ENCODE measurements around the gene RABGAP1.

Gene RABGAP1

DNA sequence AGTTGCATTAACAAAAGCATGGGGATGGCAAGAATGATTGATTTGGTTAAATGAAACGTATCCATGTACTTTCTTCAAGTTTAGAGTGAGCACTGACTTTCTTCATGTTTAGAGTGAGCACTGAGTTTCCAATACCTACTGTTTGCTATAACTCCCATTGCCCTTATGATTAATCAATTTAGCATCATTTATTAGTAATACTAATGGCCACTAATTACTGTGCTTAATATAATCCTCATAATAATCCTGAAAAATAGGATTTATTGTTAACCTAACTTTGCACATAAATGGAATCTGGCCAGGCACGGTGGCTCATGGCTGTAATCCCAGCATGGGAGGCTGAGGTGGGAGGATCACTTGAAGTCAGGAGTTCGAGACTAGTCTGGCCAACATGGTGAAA is 70.6 kb downstream of the RABGAP1 start:
- DNase-seq = no peak

DNA sequence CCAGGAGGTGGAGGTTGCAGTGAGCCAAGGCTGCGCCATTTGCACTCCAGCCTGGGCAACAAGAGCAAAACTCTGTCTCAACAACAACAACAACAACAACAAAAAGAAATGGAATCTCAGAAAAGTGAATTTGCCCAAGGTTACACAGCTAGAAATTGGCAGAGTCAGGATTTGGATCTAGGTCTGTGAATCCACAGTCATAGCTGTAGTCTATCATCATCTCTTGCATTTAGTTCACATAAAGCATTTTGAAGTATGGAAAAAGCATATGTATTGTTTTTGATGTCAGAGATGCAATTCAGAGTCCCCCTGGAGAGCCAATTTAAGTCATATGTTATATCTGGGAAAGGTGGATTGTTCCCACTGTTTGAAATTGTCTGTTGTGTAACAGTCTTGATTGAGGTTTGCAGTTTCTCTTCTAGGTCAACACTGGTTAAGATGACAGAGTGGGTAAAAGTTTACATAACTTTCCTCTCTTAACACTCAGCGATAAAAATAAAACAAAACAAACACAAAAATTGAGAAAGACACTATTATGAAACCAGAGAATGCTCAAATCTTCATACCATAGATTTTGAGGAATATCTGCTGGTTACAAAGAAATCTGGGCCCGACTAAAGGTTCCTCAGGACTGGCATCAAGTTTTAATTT is 71.2 kb downstream of the RABGAP1 start:
- DNase-seq = no peak

DNA sequence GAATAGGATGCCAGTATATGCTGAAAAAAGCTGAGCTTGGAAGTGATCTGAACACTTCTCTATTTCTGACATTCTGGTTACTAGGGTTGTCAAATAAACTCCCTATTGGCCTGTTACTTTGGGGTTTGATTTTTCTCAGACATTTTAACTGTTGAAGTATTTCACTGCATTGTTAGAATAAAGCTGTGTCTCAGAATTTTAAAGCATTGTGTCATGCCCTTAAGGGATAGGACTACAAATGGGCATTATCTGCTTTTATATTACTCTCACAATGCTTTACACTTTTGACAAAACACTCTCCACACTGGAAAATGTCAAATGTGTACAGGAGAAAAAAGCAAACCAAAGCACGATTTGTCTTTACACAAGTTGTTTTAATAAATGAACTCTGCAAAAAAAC is 75.8 kb downstream of the RABGAP1 start:
- no peak for DNase-seq

DNA sequence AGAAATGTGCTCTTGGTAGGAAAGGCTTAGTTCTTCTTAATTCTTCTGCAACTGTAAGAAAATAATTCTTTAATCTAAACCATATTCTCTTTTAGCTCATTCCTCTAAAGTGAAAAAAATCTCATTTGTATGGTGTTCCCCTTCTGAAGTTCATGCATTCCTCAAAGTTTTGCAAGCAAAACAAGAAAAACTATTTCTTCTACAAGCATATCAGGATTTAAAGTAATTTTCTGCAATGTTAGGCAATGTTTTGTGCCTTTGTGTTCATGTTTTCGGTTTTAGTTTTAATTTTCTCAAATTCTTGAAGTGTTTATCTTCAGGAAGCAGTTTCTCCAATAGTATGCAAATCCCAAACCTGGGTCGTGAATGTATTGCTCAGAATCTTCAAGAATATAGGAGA is 80.0 kb downstream of the RABGAP1 start:
- DNase-seq = no peak

DNA sequence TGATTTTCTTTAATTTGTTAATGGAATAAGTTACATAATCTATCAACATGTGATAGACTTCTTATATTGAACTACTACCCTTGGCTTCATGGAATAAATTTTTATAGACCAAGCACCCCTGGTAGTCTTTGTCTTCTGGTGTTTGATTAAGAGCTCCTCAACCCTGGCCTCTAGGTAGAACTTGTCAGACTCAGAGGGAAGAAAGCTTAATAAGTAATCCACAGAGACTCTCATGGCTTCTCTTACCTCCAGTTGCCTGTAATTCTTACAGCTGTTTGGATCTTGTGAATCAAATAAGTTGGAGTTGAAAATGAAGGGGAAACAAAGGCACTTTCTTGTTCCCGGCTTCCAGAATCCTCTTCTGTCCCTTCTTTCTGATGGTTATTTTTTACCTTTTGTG is 85.6 kb downstream of the RABGAP1 start:
- DNase-seq = no peak

DNA sequence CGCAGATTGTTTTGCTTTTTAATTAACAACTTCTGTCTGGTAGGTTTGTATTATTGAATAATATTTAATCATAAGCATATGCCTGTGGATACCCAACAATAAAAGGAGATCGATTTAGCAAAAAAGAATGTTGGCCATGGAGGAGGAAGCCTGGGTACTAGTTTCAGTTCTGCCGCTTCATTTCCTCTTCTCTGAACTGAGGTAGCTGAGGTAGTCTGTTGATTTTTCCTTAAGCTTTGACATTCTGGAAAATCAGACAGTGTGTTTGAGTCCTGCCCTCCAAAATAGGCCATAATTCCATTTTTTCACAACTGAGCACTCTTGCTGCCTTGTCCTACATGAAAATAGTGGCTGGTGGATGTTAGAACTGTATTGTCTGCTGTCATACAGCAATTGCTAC is 86.7 kb downstream of the RABGAP1 start:
- no peak for DNase-seq

DNA sequence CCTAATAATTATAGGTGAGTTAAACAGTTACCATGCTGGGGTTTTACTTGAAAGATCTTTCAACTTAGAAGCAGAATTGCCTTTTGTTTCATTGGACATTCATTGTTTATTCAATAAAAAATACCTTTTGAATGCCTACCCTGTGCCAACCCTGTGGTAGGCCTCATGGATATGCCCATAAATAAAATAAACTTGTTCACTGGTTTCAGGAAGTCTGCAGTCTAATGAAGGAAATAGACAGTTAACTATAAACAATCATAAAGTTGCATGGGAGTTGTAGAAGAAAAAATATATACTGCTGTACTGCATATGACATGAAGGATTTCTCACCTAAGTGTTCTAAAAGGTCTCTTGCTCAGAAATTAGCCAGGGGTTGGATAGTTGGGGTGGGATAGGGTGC is 87.3 kb downstream of the RABGAP1 start:
- no peak for DNase-seq

DNA sequence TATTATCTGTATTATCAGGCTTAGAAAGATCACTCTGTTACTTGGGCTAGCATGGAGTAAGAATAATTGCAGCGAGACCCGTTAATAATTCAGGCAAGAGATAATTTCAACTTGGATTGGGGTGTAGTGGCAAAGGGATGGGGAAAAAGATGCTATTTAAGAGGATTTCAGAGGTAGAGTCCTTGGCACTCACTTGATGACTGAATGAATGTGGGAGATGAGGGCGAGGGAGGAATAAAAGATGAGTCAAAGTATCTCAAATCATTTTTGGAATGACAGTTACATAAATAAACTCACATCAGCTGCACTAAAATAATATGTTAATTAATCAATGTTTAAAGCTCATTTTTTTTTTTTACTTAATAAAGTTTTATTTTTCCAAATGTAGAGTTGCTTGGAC is 88.2 kb downstream of the RABGAP1 start:
- no peak for DNase-seq

DNA sequence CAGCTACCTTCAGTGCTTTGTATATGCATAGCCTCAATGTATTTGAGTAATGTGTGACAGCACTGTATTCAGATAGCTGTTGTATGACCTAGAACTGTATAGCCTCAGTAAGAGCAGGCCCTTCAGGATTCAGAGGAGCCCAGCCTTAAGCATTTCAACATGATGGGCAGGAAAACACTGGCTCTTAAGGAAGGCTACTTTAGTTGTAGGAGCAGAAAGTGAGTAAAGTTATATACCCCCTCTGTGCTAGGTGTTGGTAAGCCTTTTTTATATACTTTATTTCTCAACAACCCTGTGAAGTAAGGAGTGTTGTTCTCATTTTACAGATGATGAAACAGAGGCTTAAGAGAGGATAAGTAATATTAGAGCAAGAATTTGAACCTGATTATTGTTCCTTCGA is 91.1 kb downstream of the RABGAP1 start:
- DNase-seq = no peak

DNA sequence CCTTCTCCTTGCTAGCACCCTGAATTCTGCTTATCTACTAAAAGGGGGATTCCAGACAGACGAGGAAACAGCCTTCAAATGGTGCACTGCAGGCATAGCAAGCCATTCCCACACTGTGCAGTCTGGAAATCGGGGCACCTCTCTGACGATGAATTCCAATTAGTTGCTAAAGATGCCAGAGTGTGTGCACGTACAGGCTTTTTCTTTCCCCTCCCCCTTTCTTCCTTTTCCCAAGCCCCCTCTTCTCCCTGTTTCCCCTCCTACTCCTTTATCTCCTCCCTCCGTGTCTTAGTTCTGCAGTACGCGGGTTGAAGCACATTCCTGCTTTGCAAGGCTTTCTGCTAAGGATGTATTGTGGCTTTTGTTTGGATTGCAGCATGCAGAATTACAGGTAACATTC is 92.5 kb downstream of the RABGAP1 start, which contains the start of gene GPR21:
TSS of gene GPR21 (plus strand) at position 316 of the 400 bp plus-strand sequence. CDS start 900 bp downstream, outside the sequence.
- no peak for DNase-seq

DNA sequence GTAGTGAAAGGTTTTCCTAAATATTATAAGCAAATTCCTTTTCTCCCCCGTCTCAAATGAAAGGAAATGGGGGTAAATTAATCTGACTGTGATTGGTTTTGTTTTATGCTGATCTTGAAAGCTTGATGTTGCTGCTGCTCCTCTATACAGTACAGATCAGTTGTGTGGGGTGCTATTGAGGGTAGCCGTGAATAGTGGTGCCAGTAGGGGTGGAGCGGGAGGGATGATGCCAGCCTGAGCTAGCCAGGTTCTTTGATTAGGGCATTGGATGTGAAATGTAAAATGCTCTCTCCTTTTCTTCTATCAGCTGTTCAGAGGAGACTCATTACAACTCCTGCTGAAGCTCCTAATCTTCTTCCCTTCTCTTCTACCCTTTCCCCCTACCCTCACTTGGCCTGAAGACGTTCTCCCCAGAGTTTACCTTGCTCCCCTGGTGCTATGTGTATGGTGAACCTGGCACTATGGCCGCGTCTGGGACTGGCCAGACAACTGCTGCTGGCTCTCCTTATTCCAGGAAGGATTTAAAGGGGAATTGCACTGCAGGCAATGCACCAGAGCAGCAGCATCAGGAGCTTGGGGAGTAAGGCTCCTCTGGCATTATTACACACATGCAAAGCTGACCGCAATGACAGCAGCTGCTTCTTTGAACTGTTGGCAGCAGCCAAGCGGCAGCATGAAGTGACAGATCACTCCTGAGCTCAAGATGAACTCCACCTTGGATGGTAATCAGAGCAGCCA is 93.2 kb downstream of the RABGAP1 start:
- DNase-seq = no peak

DNA sequence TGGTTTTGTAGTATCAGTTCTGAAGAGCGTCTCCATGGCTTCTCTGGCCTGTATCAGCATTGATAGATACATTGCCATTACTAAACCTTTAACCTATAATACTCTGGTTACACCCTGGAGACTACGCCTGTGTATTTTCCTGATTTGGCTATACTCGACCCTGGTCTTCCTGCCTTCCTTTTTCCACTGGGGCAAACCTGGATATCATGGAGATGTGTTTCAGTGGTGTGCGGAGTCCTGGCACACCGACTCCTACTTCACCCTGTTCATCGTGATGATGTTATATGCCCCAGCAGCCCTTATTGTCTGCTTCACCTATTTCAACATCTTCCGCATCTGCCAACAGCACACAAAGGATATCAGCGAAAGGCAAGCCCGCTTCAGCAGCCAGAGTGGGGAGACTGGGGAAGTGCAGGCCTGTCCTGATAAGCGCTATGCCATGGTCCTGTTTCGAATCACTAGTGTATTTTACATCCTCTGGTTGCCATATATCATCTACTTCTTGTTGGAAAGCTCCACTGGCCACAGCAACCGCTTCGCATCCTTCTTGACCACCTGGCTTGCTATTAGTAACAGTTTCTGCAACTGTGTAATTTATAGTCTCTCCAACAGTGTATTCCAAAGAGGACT is 94.2 kb downstream of the RABGAP1 start:
- no peak for DNase-seq

DNA sequence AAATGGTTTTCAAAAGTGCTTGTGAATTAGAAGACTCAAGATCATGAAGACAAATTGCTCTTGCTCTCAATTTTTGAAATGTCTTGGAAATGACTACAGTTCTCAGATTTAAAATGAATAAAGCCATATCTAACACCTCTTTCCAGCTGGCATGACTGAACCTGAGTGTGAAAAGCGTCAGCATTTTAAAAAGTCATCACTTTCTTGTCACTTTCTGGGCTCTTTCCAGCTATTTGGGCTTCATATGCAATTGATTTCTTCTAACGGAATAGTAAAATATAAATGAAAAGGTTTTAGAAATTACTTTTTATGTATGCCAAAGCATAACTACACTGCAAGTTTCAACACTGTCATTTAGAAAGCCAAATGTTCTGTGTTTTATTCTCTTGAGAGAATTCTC is 95.0 kb downstream of the RABGAP1 start:
- DNase-seq = no peak

DNA sequence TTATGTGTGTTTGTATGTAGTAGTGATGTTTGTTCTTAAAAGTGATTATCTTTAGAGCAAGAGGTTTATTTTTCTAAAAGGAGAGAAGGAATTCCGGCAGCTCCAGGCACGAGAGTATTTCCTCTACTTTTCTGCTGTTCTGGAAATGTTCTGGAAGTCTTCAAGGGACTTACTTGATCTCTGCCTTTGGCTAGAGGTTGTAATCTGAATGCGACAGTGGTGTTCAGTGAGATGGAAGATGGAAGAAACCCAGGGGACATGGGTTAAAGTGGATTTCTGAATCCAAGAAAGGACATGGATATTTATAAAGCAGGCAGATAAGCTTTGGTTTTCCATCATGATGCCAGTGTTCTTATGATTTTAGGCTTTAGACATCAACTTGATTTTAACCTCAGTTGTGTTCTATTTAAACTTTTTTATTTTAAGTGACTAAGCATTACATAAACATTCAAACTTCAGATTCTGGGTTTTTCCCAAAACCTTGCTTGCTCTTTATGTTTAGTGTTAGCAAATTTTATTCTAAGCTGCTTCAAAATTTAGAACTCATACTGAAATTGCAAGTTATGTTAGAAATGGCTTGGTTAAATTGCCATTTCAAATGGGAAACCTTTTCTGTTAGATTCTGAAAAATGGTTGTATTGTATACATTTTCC is 96.2 kb downstream of the RABGAP1 start:
- DNase-seq = no peak

DNA sequence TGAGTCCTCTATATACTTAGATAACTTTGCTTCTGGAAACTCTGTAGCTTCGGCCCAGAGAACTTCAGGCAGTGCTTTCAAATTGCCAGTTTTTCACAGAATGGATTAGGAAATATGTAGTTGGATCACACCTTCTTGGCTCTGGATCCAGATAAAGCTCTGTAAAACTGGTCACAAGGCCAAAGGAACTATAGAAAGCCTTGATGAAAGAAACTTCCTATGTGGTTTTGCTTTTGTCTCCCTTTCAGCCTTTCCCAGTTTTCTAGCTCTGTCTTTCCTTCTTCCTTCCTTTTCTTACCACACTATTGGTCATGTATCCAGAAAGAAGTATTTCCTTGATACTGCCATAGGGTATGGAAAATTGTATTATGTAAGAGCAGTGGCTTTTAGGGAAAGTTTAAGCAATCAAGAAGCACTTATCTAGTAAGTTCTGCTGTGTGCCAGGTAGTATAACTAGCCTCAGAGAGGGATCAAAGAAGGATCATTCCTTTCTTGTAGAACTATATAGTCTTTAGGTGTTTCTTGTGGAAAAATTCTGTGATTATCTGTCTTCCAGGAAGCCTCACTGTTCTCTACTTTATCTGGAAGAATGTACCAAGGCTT is 98.9 kb downstream of the RABGAP1 start:
- no peak for DNase-seq

DNA sequence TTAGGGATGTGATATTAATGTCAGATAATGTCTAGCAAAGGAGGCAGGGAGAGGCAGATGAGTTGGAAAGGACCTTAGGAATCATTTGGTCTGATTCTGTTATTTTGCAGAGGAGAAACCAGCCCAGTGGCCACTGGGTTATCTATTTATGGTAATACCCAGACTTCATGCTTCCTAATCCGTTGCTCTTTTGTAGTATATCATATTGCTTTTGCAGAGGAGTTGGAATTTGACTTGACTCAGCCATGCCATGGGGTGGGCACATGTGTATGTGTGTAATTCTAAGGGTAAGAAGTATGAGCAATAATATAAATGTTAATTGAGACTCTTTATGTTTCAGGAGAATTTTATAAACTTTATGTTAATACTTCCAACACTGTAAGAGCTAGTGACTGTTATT is 100.0 kb downstream of the RABGAP1 start:
- no peak for DNase-seq

DNA sequence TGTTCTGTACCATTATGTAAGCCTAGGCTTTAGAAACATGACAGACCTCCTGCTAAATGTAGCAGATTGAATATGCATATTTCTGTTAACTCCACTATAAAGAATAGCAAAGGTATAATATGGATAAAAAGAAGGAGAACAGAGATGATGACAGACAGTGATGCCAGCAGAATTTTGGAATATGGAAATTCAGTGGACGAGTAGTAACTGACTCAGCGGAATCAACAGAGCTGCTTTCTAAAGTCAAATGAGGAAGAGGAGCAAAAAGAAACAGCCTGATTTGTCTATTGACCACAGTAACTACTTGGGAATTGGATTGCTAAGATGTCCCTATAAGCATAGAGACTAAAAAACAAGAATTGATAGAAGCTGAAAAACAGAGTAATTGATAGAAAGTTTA is 100.7 kb downstream of the RABGAP1 start:
- DNase-seq = no peak

DNA sequence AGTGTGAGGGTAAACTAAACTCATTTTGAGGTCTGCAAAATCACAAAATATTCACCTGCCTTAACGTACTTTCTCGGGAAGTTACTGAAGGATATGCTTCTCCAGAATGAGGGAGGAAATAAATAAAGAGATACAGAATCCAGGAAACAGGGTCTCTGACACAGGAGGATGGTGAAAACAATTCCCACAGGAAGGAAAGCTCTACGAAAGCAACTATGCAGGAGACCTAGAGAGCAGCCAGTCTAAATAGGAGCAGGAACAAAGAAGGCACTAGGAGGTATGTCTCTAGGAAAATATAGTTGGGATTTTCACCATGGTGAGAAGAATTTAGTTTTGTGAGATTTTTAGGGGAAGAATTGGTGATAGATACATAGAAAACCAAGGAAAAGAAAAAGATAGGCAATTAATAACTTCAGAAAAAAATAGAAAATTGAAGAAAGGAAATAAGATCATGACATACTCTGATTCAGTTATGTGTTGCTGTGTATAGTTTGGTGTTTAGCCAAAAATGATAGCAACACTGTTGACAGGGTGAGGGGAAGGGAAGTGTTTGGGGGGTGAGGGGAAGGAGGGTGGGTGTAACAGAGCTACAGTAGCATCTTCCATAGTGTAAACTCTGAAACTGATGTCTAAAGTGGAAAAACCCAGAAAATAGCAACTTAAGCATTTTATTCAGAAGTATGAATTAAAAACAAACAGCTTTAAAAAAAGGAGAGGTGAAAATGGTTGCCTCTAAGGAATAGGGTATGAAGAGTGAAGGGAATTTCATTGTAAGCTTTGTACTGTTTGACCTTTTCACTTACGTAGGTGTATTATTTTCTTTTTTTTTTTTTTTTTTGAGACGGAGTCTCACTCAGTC is 102.5 kb downstream of the RABGAP1 start:
- no peak for DNase-seq

DNA sequence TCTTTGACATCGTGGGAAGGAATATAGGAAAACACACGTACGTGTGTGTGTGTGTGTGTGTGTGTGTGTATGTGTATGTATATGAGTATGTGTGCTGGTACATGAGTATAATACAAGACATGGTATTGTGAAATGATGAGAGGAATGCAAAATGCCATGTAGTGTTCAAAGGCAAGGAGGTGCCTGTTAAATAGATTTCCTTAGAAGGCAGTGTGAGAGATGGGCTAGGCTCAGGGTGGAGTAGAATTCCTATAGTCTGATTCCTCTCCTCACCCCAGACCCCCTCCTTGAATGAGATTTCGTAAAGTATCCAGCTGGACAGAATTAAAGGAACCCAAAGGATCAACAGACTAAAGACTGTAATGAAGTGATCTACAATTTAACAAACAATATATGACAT is 103.8 kb downstream of the RABGAP1 start:
- DNase-seq = no peak

DNA sequence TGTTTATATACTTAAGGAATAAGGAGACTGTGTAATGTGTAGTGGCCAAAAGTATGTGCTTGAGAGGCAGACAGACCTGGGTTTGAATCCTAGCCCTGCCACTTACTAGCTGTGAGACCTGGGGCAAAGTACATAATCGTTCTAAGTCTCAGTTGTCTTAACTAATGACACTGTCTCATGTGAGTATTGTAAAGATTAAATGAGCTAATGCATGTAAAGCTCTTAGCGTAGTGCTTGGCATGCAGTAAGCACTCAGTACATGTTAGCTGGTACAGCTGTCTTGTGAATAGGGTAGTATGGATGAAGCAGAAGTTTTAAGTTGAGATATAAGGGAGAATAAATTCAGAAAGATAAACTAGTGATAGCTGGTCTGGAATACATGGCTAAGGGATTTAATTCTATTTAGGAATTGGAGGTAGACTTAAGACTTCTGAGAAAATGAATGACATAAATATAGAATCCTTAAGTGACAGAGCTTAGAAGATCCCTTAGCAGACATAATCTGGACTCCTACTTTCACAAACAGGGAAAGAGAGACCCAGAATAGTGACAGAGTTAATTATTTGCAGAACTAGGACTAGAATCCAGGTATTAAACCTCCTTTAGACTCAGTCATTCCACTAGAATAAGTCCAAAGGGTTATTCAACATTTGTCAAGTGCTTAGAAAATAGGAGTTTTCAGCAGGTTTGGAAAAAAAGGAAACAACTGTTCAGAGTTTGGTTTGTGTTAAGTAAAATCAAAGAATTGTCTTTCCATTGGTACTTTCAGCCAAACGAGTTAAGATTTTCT is 105.8 kb downstream of the RABGAP1 start:
- DNase-seq = no peak

DNA sequence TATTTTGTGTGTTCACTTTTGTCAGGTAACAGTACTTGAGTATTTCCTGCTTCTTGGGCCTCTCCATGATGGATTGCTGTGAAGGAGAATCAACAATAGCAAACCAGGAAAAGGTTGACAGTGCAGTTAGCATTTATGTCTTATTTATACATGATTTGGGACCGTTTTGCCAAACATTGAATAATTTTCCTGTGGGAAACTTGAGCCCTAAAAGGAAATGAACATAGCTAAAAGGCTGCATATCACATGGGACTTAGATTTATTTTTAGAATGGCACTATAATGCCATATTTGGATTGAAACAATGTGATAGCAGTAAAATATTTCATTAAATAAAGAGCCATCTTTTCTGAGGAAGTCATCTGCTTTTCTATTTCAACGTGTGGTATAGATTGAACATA is 107.9 kb downstream of the RABGAP1 start:
- DNase-seq = no peak

Data from activated gamma-delta T cell (primary cell).